GM12878 (cell line): ENCODE measurements around the gene ROM1. TPM values are rescaled to one million over a fixed set of nuclear protein-coding genes. Genes with fewer than 3 reads are reported as not detected.
A peak's percentile ranks its signal among the peaks of the same experiment; 100 is the strongest.

Source experiments
- ASH2L ChIP-seq: fragments of 300-600, 200-600 bp; sonication (generic); IDR thresholded peaks from 2 replicates; pipeline ENCODE4 v1.6.1; 2017; ENCODE audit warnings: low read depth, mild to moderate bottlenecking, borderline replicate concordance
- CHD2 ChIP-seq: IDR thresholded peaks from 2 replicates; pipeline ENCODE4 v1.6.1; 2011; ENCODE audit warnings: low read depth, low read length, improper control_type of control experiment, borderline replicate concordance
- CREM ChIP-seq: IDR thresholded peaks from 2 replicates; pipeline ENCODE4 v1.6.1; 2014; ENCODE audit warnings: antibody characterized with exemption, low read depth
- E2F4 ChIP-seq: IDR thresholded peaks from 2 replicates; pipeline ENCODE4 v1.6.1; 2012; ENCODE audit warnings: low read depth, low read length, improper control_type of control experiment
- EP300 ChIP-seq, 2 experiments: fragments of 150-350 bp in 1 of 2; IDR thresholded peaks; 2 replicates each; pipeline ENCODE4 v1.6.1; 2011 to 2012; ENCODE audit warnings: low read depth in 2 of 2, low read length in 2 of 2, borderline replicate concordance in 1 of 2, improper control_type of control experiment in 1 of 2, inconsistent platforms in 1 of 2; ENCODE audit not compliant: control insufficient read depth in 1 of 2
- HDAC2 ChIP-seq: fragments of 200-600 bp; sonication (generic); IDR thresholded peaks from 2 replicates; pipeline ENCODE4 v1.6.1; 2017
- HDAC6 ChIP-seq: fragments of 200-600 bp; sonication (generic); IDR thresholded peaks from one replicate; pipeline ENCODE4 v1.8.0; 2017; ENCODE audit warnings: antibody characterized with exemption; ENCODE audit not compliant: unreplicated experiment
- MXI1 ChIP-seq: fragments of 150-350 bp; IDR thresholded peaks from 2 replicates; pipeline ENCODE4 v1.6.1; 2011; ENCODE audit warnings: low read depth, mild to moderate bottlenecking, inconsistent platforms, low read length, improper control_type of control experiment
- NBN ChIP-seq: fragments of 450-650 bp; IDR thresholded peaks from 2 replicates; pipeline ENCODE4 v1.6.1; 2016
- NFYB ChIP-seq: IDR thresholded peaks from 2 replicates; pipeline ENCODE4 v1.6.1; 2011; ENCODE audit warnings: low read depth, mild to moderate bottlenecking, low read length, improper control_type of control experiment, moderate library complexity; ENCODE audit not compliant: insufficient read depth
- NKRF ChIP-seq: fragments of 450-650 bp; conservative IDR thresholded peaks from 2 replicates; pipeline ENCODE4 v1.6.1; 2017; ENCODE audit warnings: mild to moderate bottlenecking, moderate library complexity
- POLR2A ChIP-seq: IDR thresholded peaks from 2 replicates; pipeline ENCODE4 v1.6.1; 2011; ENCODE audit warnings: low read depth, mild to moderate bottlenecking, low read length
- RFX5 ChIP-seq: IDR thresholded peaks from 2 replicates; pipeline ENCODE4 v1.6.1; 2011; ENCODE audit warnings: low read depth, low read length, improper control_type of control experiment
- RUNX3 ChIP-seq: IDR thresholded peaks from 2 replicates; pipeline ENCODE4 v1.6.1; 2012; ENCODE audit warnings: low read length, inconsistent platforms
- SMAD5 ChIP-seq: IDR thresholded peaks from 2 replicates; pipeline ENCODE4 v1.6.1; 2016; ENCODE audit warnings: antibody characterized with exemption, low read depth
- TARDBP ChIP-seq: IDR thresholded peaks from 2 replicates; pipeline ENCODE4 v1.6.1; 2016; ENCODE audit warnings: borderline replicate concordance
- YY1 ChIP-seq: IDR thresholded peaks from 2 replicates; pipeline ENCODE4 v1.6.1; 2011; ENCODE audit warnings: low read depth, mild to moderate bottlenecking, low read length
- ZBTB4 ChIP-seq: fragments of 450-650 bp; formaldehyde crosslinking; IDR thresholded peaks from 2 replicates; pipeline ENCODE4 v1.4.0; 2022; ENCODE audit warnings: mild to moderate bottlenecking, moderate library complexity
- ZNF207 ChIP-seq: fragments of 450-650 bp; IDR thresholded peaks from 2 replicates; pipeline ENCODE4 v1.6.1; 2014; ENCODE audit warnings: antibody characterized with exemption, mild to moderate bottlenecking, borderline replicate concordance
- ZNF687 ChIP-seq: fragments of 450-650 bp; IDR thresholded peaks from 2 replicates; pipeline ENCODE4 v1.6.1; 2017; ENCODE audit warnings: mild to moderate bottlenecking, moderate library complexity
- polyA plus RNA-seq, 11 experiments: library from polyadenylated mRNA; depleted of rRNA in 4 of 11; unstranded in 6 of 11; stranded (reverse) in 5 of 11; fragments of >200 nt; fragmentation: Nextera tagmentation in 4 of 11; fragmentation: Illumina TruSeq in 1 of 11; extraction: Ambion mirVana in 4 of 11; extraction: Trizol in 1 of 11; gene quantifications; 1 replicate in 1 of 11; 2 replicates in 10 of 11; pipeline versions ENCODE4 v1.2.1 to v1.2.3, GENCODE V29; 2011 to 2016; ENCODE audit warnings: inconsistent platforms in 2 of 11, missing spikeins in 2 of 11, low read depth in 1 of 11
- total RNA-seq, 4 experiments: library from RNA; depleted of rRNA in 3 of 4; stranded (reverse); fragments of >200 nt in 3 of 4; fragmentation: Illumina TruSeq in 1 of 4; extraction: Trizol in 1 of 4; gene quantifications; 2 replicates each; pipeline versions ENCODE4 v1.2.1 to v1.2.3, GENCODE V29; 2013 to 2021

The ROM1 gene
- total and polyA plus RNA-seq, 10 of the 15 experiments (the other 5 are each of a cell fraction or from before 2014, with no cell fraction given), result 0.42 to 3.0 (median 1.1) TPM

GRCh38 chr11:62645946-62646824, 33.1 kb downstream of the ROM1 start, which contains the start of gene GANAB (continued):
- peak; percentile 47 for TF ChIP-seq ZNF687
- TF ChIP-seq EP300 (IDR thresholded peaks at IDR 0.05; ENCODE audit: borderline replicate concordance in 1 of 2, control insufficient read depth in 1 of 2, low read depth in 2 of 2, low read length in 2 of 2), result no peak
- TF ChIP-seq POLR2A, result peak; percentile 94
- peak; percentile 73 for TF ChIP-seq NKRF
- peak; percentile 85 for TF ChIP-seq NFYB
- peak; percentile 72 for TF ChIP-seq E2F4
- peak; percentile 76 for TF ChIP-seq NBN
- no peak for TF ChIP-seq HDAC2
- TF ChIP-seq ASH2L, result peak; percentile 79; the same call in 1 of the 2 replicates
- peak; percentile 83; the same call in 1 of the 2 replicates for TF ChIP-seq CREM
- TF ChIP-seq CHD2, result peak; percentile 85
- peak; percentile 64 for TF ChIP-seq RUNX3
- TF ChIP-seq TARDBP, result no peak
- TF ChIP-seq ZNF207, result peak; percentile 82
- TF ChIP-seq RFX5, result peak; percentile 48; the same call in 1 of the 2 replicates
- TF ChIP-seq YY1, result peak; percentile 99
- TF ChIP-seq MXI1, result 0 out of 2 replicates have a peak, but pooled peaks have one; percentile 11
- no peak for TF ChIP-seq ZBTB4 (CRISPR knock-in tag)
- TF ChIP-seq HDAC6, result no peak
- peak; percentile 79 for TF ChIP-seq SMAD5
